ENCODE measurements around the gene GPR55. TPM values are rescaled to one million over a fixed set of nuclear protein-coding genes. Genes with fewer than 3 reads are reported as not detected.

Gene GPR55
- total and polyA plus RNA-seq, 12 donors = 0.07 to 0.24 (median 0.14) TPM; not detected in 7

GRCh38 chr2:230873661-230874401, 51.2 kb downstream of the GPR55 start:
- Histone ChIP-seq H3K36me3 (replicated peaks in 1 of 2) (peaks cover 0 to 8% of the 10 kb centered on the region in 2 donors), H3K4me1 (replicated peaks in 1 of 2) (peaks cover 0 to 14% of the 10 kb centered on the region in 2 donors), H3K27ac (no peak overlapping the region), H3K9me3 (replicated peaks in 1 of 3) (no peaks in the 10 kb centered on the region), H3K27me3 (no peaks in the 10 kb centered on the region), H3K4me3 (no peak overlapping the region)
- TF ChIP-seq POLR2A (IDR thresholded peaks at IDR 0.05) (no peak), CTCF (IDR thresholded peaks at IDR 0.05) (no peak)
- DNase-seq = peak in 2 of 7 donors; percentile 6 to 17
- 83 to 91% (median 87%) methylated on average over 10 to 13 of the region's 13 CpGs for WGBS, 4 donors
- intact Hi-C loops (cut with DNase I) = no loop called here

- H3K27ac ChIP-seq = peak overlapping the region in 1 of 5 donors; percentile 62
- intact Hi-C loops (cut with DNase I) = no loop called here
- H3K4me1 ChIP-seq (replicated peaks in 1 of 2) = peaks cover 0 to 14% of the 10 kb centered on the region in 2 donors
- peak in 1 of 7 donors; percentile 44 for DNase-seq
- 87 to 93% (median 90%) methylated on average over 21 of the region's 21 CpGs for WGBS, 4 donors
- H3K27me3 ChIP-seq = no peaks in the 10 kb centered on the region
- H3K36me3 ChIP-seq (replicated peaks in 1 of 2) = peaks cover 0 to 8% of the 10 kb centered on the region in 2 donors
- H3K4me3 ChIP-seq = no peak overlapping the region
- H3K9me3 ChIP-seq (replicated peaks in 1 of 3) = no peaks in the 10 kb centered on the region
- TF ChIP-seq POLR2A (IDR thresholded peaks at IDR 0.05) (no peak), CTCF (IDR thresholded peaks at IDR 0.05) (no peak)
Observed at GRCh38 chr2:230872968-230873660, 51.9 kb downstream of the GPR55 start.

GRCh38 chr2:230872151-230872967, 52.7 kb downstream of the GPR55 start:
- 86 to 92% (median 88%) methylated on average over 12 to 14 of the region's 14 CpGs for WGBS, 4 donors
- Histone ChIP-seq H3K27me3 (no peaks in the 10 kb centered on the region), H3K27ac (peak overlapping the region in 1 of 5 donors; percentile 62), H3K36me3 (replicated peaks in 1 of 2) (peaks cover 0 to 2% of the 10 kb centered on the region in 2 donors), H3K4me3 (no peak overlapping the region), H3K4me1 (replicated peaks in 1 of 2) (peaks cover 0 to 14% of the 10 kb centered on the region in 2 donors), H3K9me3 (replicated peaks in 1 of 3) (no peaks in the 10 kb centered on the region)
- TF ChIP-seq CTCF (IDR thresholded peaks at IDR 0.05) (no peak), POLR2A (IDR thresholded peaks at IDR 0.05) (no peak)
- intact Hi-C loops (cut with DNase I) = no loop called here
- DNase-seq = peak in 2 of 7 donors; percentile 6 to 51
